ENCODE results near the gene GALNT1. TPM values are rescaled to one million over a fixed set of nuclear protein-coding genes. Genes with fewer than 3 reads are reported as not detected.
"Not testable (repeated sequence)": the region's sequence is repeated elsewhere in the genome, so short reads cannot be mapped to it uniquely, and the experiment has no call there.

The GALNT1 gene
- total RNA-seq, 1 donor from 2014 or later = 65.3 TPM

DNA sequence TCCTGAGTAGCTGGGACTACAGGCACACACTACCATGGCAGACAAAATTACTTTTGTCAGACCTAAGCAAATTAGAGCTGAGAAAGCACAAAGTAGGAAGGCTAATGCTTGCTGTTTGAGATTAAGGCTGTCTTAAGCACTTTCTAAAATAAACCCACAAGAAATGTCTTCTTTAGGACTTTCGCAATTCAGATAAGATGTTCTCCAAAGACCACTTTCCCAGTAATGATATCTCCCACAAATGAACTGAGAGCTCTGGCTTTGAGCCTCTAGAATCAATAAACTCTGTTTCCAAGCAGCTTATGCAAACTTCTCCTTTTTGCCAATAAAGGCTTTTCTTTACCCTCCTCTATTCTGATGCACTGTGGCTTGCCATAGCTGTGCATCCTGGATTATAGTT is 32.0 kb upstream of the GALNT1 start:
- Mint-ChIP-seq H3K4me3 (ENCODE audit: unreplicated experiment) (no peak overlapping the region), H3K9me3 (ENCODE audit: unreplicated experiment) (no peaks in the 10 kb centered on the region), H3K27me3 (ENCODE audit: unreplicated experiment) (no peaks in the 10 kb centered on the region), H3K4me1 (ENCODE audit: low read depth, unreplicated experiment) (no peaks in the 10 kb centered on the region), H3K36me3 (ENCODE audit: unreplicated experiment) (no peaks in the 10 kb centered on the region), H3K27ac (ENCODE audit: unreplicated experiment) (no peak overlapping the region)
- no peak for DNase-seq
- TF ChIP-seq, protein P1, sequence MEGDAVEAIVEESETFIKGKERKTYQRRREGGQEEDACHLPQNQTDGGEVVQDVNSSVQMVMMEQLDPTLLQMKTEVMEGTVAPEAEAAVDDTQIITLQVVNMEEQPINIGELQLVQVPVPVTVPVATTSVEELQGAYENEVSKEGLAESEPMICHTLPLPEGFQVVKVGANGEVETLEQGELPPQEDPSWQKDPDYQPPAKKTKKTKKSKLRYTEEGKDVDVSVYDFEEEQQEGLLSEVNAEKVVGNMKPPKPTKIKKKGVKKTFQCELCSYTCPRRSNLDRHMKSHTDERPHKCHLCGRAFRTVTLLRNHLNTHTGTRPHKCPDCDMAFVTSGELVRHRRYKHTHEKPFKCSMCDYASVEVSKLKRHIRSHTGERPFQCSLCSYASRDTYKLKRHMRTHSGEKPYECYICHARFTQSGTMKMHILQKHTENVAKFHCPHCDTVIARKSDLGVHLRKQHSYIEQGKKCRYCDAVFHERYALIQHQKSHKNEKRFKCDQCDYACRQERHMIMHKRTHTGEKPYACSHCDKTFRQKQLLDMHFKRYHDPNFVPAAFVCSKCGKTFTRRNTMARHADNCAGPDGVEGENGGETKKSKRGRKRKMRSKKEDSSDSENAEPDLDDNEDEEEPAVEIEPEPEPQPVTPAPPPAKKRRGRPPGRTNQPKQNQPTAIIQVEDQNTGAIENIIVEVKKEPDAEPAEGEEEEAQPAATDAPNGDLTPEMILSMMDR (IDR thresholded peaks at IDR 0.05; ENCODE audit: partially characterized antibody, unreplicated experiment) = no peak

DNA sequence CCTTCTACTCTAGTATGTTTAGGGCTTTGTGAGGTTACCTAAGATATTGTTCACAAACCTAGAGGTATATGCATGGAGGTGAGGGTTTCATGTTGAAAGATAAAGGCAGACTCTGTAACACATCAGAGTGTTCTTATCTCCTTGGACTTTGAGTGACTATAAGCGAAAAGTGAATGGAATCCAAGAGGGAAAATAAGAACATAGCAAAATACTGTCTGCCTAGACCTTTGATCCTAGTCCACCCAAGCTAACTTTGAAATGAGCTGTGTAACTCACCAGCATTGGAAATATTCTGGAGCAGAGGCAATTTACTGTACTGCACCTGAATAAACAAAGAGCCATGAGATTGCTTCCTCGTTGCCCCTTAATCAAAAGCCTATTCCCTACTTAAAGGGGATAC is 28.2 kb upstream of the GALNT1 start:
- Mint-ChIP-seq H3K27me3 (ENCODE audit: unreplicated experiment) (no peaks in the 10 kb centered on the region), H3K36me3 (ENCODE audit: unreplicated experiment) (no peaks in the 10 kb centered on the region), H3K4me1 (ENCODE audit: low read depth, unreplicated experiment) (no peaks in the 10 kb centered on the region), H3K4me3 (ENCODE audit: unreplicated experiment) (no peak overlapping the region), H3K9me3 (ENCODE audit: unreplicated experiment) (no peaks in the 10 kb centered on the region), H3K27ac (ENCODE audit: unreplicated experiment) (no peak overlapping the region)
- TF ChIP-seq, protein P1 (IDR thresholded peaks at IDR 0.05; ENCODE audit: partially characterized antibody, unreplicated experiment) = no peak
- DNase-seq = no peak

DNA sequence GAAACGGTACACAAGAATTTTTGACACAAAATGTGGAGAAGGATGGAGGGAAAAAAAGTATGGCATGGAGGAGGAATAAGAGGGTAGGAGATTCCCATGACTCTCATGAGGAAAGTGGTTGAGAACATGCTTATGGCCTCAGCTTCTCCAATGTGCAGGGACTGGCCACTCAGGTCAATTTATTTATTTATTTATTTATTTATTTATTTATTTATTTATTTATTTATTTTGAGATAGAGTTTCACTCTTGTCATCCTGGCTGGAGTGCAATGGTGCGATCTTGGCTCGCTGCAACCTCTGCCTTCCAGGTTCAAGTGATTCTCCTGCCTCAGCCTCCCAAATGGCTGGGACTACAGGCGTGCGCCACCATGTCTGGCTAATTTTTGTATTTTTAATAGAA is 26.0 kb upstream of the GALNT1 start:
- not testable (repeated sequence) for H3K4me1 Mint-ChIP-seq (ENCODE audit: low read depth, unreplicated experiment); H3K27me3 Mint-ChIP-seq (ENCODE audit: unreplicated experiment); H3K36me3 Mint-ChIP-seq (ENCODE audit: unreplicated experiment); H3K9me3 Mint-ChIP-seq (ENCODE audit: unreplicated experiment); H3K27ac Mint-ChIP-seq (ENCODE audit: unreplicated experiment); DNase-seq; H3K4me3 Mint-ChIP-seq (ENCODE audit: unreplicated experiment)

DNA sequence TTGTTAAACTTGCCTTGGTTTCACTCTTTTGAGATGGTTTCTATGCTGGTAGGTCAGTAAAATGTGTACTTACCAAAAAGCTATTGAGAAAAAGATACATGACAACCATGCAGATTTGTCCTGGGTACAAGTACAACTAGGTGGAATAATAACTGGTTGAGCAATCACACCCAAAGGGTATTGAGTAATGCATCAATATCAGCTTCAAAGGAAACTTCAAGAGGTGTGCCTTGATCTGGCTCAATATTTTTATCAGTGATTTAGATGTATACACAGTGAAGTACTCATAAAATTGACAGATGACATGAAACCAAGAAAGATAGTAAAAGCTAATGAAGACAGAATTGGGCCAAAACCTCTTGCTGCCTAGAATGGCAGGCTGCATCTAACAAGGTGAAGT is 21.7 kb upstream of the GALNT1 start:
- no peak for DNase-seq
- TF ChIP-seq, protein P1 (IDR thresholded peaks at IDR 0.05; ENCODE audit: partially characterized antibody, unreplicated experiment) = no peak
- no peak overlapping the region for H3K4me3 Mint-ChIP-seq (ENCODE audit: unreplicated experiment)
- H3K27me3 Mint-ChIP-seq (ENCODE audit: unreplicated experiment) = no peaks in the 10 kb centered on the region
- no peaks in the 10 kb centered on the region for H3K9me3 Mint-ChIP-seq (ENCODE audit: unreplicated experiment)
- no peaks in the 10 kb centered on the region for H3K4me1 Mint-ChIP-seq (ENCODE audit: low read depth, unreplicated experiment)
- no peak overlapping the region for H3K27ac Mint-ChIP-seq (ENCODE audit: unreplicated experiment)
- no peaks in the 10 kb centered on the region for H3K36me3 Mint-ChIP-seq (ENCODE audit: unreplicated experiment)

DNA sequence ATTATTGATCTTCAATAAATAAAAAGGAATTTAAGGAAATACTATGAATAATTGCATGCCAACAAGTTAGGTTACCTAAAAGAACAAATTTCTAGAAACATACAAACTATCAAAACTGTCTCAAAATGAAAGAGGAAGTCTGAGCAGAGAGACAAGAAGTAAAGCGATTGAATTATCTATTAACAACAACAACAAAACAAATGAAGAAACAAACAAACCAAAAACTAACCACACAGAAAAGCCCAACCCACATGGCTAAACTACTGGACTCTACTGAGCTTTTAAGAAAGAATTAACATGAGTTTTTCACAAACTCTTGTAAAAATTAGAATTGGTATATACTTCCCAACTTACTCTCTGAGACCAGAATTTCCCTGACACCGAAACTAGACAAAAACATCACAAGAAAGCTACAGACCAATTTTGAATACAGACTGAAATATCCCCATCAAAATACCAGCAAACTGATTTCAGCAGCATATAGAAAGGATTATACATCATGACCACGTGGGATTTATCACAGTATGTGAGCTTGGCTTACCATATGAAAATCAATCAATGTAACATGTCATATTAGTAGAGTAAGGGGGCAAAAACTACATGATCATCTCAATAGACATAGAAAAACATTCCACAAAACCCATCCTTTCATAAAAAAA is 16.6 kb upstream of the GALNT1 start:
- Mint-ChIP-seq H3K4me1 (ENCODE audit: low read depth, unreplicated experiment) (no peaks in the 10 kb centered on the region), H3K27ac (ENCODE audit: unreplicated experiment) (no peak overlapping the region), H3K4me3 (ENCODE audit: unreplicated experiment) (no peak overlapping the region), H3K36me3 (ENCODE audit: unreplicated experiment) (no peaks in the 10 kb centered on the region), H3K9me3 (ENCODE audit: unreplicated experiment) (no peaks in the 10 kb centered on the region), H3K27me3 (ENCODE audit: unreplicated experiment) (no peaks in the 10 kb centered on the region)
- no peak for DNase-seq
- TF ChIP-seq, protein P1 (IDR thresholded peaks at IDR 0.05; ENCODE audit: partially characterized antibody, unreplicated experiment) = no peak

Measured in glutamatergic neuron (in vitro differentiated cells).